Astrocyte (in vitro differentiated cells and primary cell): ENCODE data around the gene SLC38A8. TPM values are rescaled to one million over a fixed set of nuclear protein-coding genes. Genes with fewer than 3 reads are reported as not detected.

Source experiments
- DNase-seq: peaks from one replicate; pipeline ENCODE4 v3.0.0-alpha.2; 2010; ENCODE audit warnings: low read depth
- FAIRE-seq: peaks from 2 replicates; lab custom pipeline; 2011; peaks lifted over from hg19 to GRCh38; lab: Jason Lieb, UNC
- H2AFZ ChIP-seq: 2 replicates; pipeline ENCODE4 v1.6.0; 2012; ENCODE audit warnings: low read depth, low read length, inconsistent platforms
- H3K27ac ChIP-seq: 2 replicates; pipeline ENCODE4 v1.5.1; 2011; ENCODE audit warnings: low read depth, low read length, inconsistent platforms
- H3K27me3 ChIP-seq: 2 replicates; pipeline ENCODE4 v1.6.0; 2011; ENCODE audit warnings: low read length, inconsistent platforms; ENCODE audit not compliant: insufficient read depth
- H3K36me3 ChIP-seq: 2 replicates; pipeline ENCODE4 v1.5.1; 2011; ENCODE audit warnings: low read length, inconsistent platforms; ENCODE audit not compliant: insufficient read depth
- H3K4me1 ChIP-seq: 2 replicates; pipeline ENCODE4 v1.5.1; 2011; ENCODE audit warnings: low read length, inconsistent platforms; ENCODE audit not compliant: insufficient read depth
- H3K4me2 ChIP-seq: 2 replicates; pipeline ENCODE4 v1.6.0; 2012; ENCODE audit warnings: low read length, inconsistent platforms
- H3K4me3 ChIP-seq: 2 replicates; pipeline ENCODE4 v1.5.1; 2011; ENCODE audit warnings: low read depth, mild to moderate bottlenecking, low read length, inconsistent platforms; ENCODE audit not compliant: insufficient read depth
- H3K79me2 ChIP-seq: 2 replicates; pipeline ENCODE4 v1.6.0; 2012; ENCODE audit warnings: mild to moderate bottlenecking, low read length, inconsistent platforms; ENCODE audit not compliant: insufficient read depth
- H3K9ac ChIP-seq: 2 replicates; pipeline ENCODE4 v1.6.0; 2012; ENCODE audit warnings: mild to moderate bottlenecking, low read length, inconsistent platforms
- H3K9me3 ChIP-seq: 2 replicates; pipeline ENCODE4 v1.5.1; 2012; ENCODE audit warnings: low read depth, mild to moderate bottlenecking, low read length, inconsistent platforms; ENCODE audit not compliant: insufficient read depth
- H4K20me1 ChIP-seq: 2 replicates; pipeline ENCODE4 v1.6.0; 2012; ENCODE audit warnings: low read length, inconsistent platforms; ENCODE audit not compliant: insufficient read depth
- H3K27ac Mint-ChIP-seq: one replicate; pipeline ENCODE4 v1.8.0; 2021; ENCODE audit warnings: mild to moderate bottlenecking, mixed read lengths; ENCODE audit not compliant: unreplicated experiment
- H3K27me3 Mint-ChIP-seq: one replicate; pipeline ENCODE4 v1.8.0; 2021; ENCODE audit warnings: low read depth, mixed read lengths; ENCODE audit not compliant: unreplicated experiment
- H3K36me3 Mint-ChIP-seq: one replicate; pipeline ENCODE4 v1.8.0; 2021; ENCODE audit warnings: low read depth, mixed read lengths; ENCODE audit not compliant: unreplicated experiment
- H3K4me1 Mint-ChIP-seq: one replicate; pipeline ENCODE4 v1.8.0; 2021; ENCODE audit warnings: low read depth, mixed read lengths; ENCODE audit not compliant: unreplicated experiment
- H3K4me3 Mint-ChIP-seq: one replicate; pipeline ENCODE4 v1.8.0; 2021; ENCODE audit warnings: mild to moderate bottlenecking, moderate library complexity, mixed read lengths; ENCODE audit not compliant: unreplicated experiment
- H3K9me3 Mint-ChIP-seq: one replicate; pipeline ENCODE4 v1.8.0; 2021; ENCODE audit warnings: mild to moderate bottlenecking, mixed read lengths; ENCODE audit not compliant: unreplicated experiment
- EZH2 ChIP-seq: IDR thresholded peaks from 2 replicates; pipeline ENCODE4 v1.6.1; 2012; ENCODE audit warnings: mild to moderate bottlenecking, low read length, inconsistent platforms; ENCODE audit not compliant: insufficient read depth
- total RNA-seq: library from RNA; stranded (reverse); gene quantifications from 2 replicates; pipeline ENCODE4 v1.2.1, GENCODE V29; 2021
- TF ChIP-seq, protein P1 (sequence below): IDR thresholded peaks from 2 replicates; pipeline ENCODE4 v1.5.1; 2011; ENCODE audit warnings: low read depth, mild to moderate bottlenecking, inconsistent platforms, low read length, moderate library complexity; ENCODE audit not compliant: insufficient read depth

Gene SLC38A8
- total RNA-seq, 1 donor from 2014 or later: not detected

DNA sequence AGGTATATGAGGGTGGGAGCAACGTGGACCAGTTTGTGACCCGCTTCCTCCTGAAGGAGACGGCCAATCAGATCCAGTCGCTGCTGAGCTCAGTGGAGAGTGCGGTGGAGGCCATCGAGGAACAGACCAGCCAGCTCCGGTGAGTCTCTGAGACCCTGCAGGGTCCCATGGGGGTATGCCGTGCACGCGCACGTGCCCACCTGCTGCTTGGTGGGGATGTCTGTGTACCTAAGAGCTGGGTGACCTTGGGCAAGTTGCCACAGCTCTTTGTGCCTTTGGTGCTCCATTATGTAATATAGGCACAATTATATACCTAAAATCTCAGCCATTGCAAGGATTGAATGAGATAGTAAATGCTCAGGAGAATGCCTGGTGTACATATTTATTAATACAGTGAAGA is 52.1 kb downstream of the SLC38A8 start:
- no peak for TF ChIP-seq EZH2
- TF ChIP-seq, protein P1, sequence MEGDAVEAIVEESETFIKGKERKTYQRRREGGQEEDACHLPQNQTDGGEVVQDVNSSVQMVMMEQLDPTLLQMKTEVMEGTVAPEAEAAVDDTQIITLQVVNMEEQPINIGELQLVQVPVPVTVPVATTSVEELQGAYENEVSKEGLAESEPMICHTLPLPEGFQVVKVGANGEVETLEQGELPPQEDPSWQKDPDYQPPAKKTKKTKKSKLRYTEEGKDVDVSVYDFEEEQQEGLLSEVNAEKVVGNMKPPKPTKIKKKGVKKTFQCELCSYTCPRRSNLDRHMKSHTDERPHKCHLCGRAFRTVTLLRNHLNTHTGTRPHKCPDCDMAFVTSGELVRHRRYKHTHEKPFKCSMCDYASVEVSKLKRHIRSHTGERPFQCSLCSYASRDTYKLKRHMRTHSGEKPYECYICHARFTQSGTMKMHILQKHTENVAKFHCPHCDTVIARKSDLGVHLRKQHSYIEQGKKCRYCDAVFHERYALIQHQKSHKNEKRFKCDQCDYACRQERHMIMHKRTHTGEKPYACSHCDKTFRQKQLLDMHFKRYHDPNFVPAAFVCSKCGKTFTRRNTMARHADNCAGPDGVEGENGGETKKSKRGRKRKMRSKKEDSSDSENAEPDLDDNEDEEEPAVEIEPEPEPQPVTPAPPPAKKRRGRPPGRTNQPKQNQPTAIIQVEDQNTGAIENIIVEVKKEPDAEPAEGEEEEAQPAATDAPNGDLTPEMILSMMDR: no peak

DNA sequence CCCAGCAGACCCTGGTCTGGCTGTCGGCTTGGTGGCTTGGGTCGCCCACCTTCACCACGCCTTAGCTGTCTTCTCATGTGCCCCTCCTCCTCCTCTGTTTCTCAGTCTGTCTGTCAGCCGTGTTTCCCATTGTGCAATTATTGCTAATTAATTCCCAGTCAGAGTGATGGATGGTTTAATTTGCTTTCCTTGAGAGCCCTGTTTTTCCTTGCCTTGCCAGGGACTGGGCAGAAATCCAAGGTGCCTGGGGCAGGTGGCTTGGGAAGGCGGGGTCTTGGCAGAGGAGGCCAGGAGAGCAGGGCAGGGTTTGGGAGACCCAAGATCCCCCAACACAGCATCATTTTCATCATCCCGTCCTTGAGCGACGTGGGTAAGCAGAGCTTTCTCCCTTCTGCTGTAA is 53.3 kb downstream of the SLC38A8 start:
- Mint-ChIP-seq H3K27me3 (peaks cover 16% of the 10 kb centered on the region), H3K36me3 (no peaks in the 10 kb centered on the region), H3K4me1 (no peaks in the 10 kb centered on the region), H3K9me3 (no peaks in the 10 kb centered on the region), H3K4me3 (no peak overlapping the region), H3K27ac (no peak overlapping the region)
- Histone ChIP-seq H3K4me1 (peaks cover 12% of the 10 kb centered on the region), H3K36me3 (no peaks in the 10 kb centered on the region), H3K4me2 (no peak overlapping the region), H2AFZ (no peak overlapping the region), H3K27me3 (peaks cover 33% of the 10 kb centered on the region), H3K9me3 (no peaks in the 10 kb centered on the region), H3K4me3 (no peak overlapping the region), H3K79me2 (no peaks in the 10 kb centered on the region), H3K9ac (no peak overlapping the region), H3K27ac (no peak overlapping the region), H4K20me1 (no peaks in the 10 kb centered on the region)
- DNase-seq (no peak), FAIRE-seq (no peak)
- TF ChIP-seq, protein P1: no peak
- TF ChIP-seq EZH2: no peak

More for the DNA sequence above, 52.1 kb downstream of the SLC38A8 start:
- no peak overlapping the region for H3K4me3 ChIP-seq
- peaks cover 12% of the 10 kb centered on the region for H3K4me1 ChIP-seq
- H3K9me3 Mint-ChIP-seq: no peaks in the 10 kb centered on the region
- H3K79me2 ChIP-seq: no peaks in the 10 kb centered on the region
- H3K27me3 ChIP-seq: peaks cover 33% of the 10 kb centered on the region
- H3K36me3 ChIP-seq: no peaks in the 10 kb centered on the region
- H3K27ac Mint-ChIP-seq: no peak overlapping the region
- no peak overlapping the region for H3K27ac ChIP-seq
- H3K4me2 ChIP-seq: no peak overlapping the region
- no peaks in the 10 kb centered on the region for H4K20me1 ChIP-seq
- H3K9ac ChIP-seq: no peak overlapping the region
- FAIRE-seq: no peak
- H3K4me3 Mint-ChIP-seq: no peak overlapping the region
- H3K9me3 ChIP-seq: no peaks in the 10 kb centered on the region
- no peaks in the 10 kb centered on the region for H3K36me3 Mint-ChIP-seq
- no peak overlapping the region for H2AFZ ChIP-seq
- DNase-seq: no peak
- peaks cover 21% of the 10 kb centered on the region for H3K27me3 Mint-ChIP-seq
- no peaks in the 10 kb centered on the region for H3K4me1 Mint-ChIP-seq

DNA sequence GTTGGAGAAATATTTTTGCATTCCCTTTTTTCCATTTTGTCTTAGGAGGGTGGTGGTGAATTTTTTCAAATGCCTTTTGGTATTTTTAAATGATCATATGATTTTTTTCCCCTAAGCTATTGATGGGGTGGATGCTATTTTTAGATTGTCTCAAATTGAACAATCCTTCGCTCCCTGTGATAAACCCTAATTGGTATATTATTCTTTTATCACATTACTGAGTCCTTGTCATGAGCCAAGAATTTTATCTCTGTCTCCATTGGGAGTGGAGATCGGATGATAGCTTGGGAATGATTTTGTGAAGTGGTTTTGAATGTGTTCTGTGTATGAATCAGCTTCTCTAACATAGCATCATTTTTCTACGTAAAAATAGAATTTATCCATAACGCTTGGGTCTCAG is 59.1 kb downstream of the SLC38A8 start:
- no peak overlapping the region for H3K4me3 ChIP-seq
- TF ChIP-seq, protein P1: no peak
- TF ChIP-seq EZH2: no peak
- H3K27me3 ChIP-seq: peaks cover 12% of the 10 kb centered on the region
- H3K9me3 ChIP-seq: peaks cover 9% of the 10 kb centered on the region
- no peaks in the 10 kb centered on the region for H3K4me1 Mint-ChIP-seq
- no peak overlapping the region for H3K4me2 ChIP-seq
- H3K4me3 Mint-ChIP-seq: no peak overlapping the region
- no peaks in the 10 kb centered on the region for H3K79me2 ChIP-seq
- no peak overlapping the region for H3K27ac ChIP-seq
- peaks cover 11% of the 10 kb centered on the region for H3K9me3 Mint-ChIP-seq
- H3K36me3 Mint-ChIP-seq: peaks cover 6% of the 10 kb centered on the region
- FAIRE-seq (no peak), DNase-seq (peak; percentile 32)
- H2AFZ ChIP-seq: no peak overlapping the region
- H3K27me3 Mint-ChIP-seq: peaks cover 6% of the 10 kb centered on the region
- H3K27ac Mint-ChIP-seq: no peak overlapping the region
- no peaks in the 10 kb centered on the region for H3K36me3 ChIP-seq
- H4K20me1 ChIP-seq: no peaks in the 10 kb centered on the region
- H3K4me1 ChIP-seq: no peaks in the 10 kb centered on the region
- no peak overlapping the region for H3K9ac ChIP-seq
